NB4 (cell line): ENCODE measurements around the gene FOXP1.

Experiments
- CTCF ChIP-seq: IDR thresholded peaks from one replicate; pipeline ENCODE4 v1.5.1; 2012; ENCODE audit warnings: low read depth, low read length
- MAX ChIP-seq: IDR thresholded peaks from 2 replicates; pipeline ENCODE4 v1.6.1; 2011; ENCODE audit warnings: low read depth, low read length
- POLR2A ChIP-seq: IDR thresholded peaks from 2 replicates; pipeline ENCODE4 v1.6.1; 2011; ENCODE audit warnings: mild to moderate bottlenecking; ENCODE audit not compliant: insufficient read length; ENCODE audit errors: extremely low read depth

- TF ChIP-seq POLR2A = no peak
- no peak for TF ChIP-seq CTCF
- TF ChIP-seq MAX = no peak
These were observed 553.8 kb downstream of the FOXP1 start for GRCh38 chr3:71029770-71030169.
